SK-N-SH treated with all-trans-retinoic acid at 6 μM for 48 hours (cell line): ENCODE data around the gene KIF6.
A peak's percentile ranks its signal among the peaks of the same experiment; 100 is the strongest.

Experiments
- ATAC-seq: fragments of 200-7000 bp; cut with Tn5 transposase; 3 replicates; pipeline ENCODE4 v1.9.1; 2020; ENCODE audit warnings: mild to moderate bottlenecking, moderate library complexity
- ARNTL ChIP-seq: fragments of 450-650 bp; formaldehyde crosslinking; IDR thresholded peaks from 2 replicates; pipeline ENCODE4 v1.5.0; 2020; ENCODE audit warnings: low read depth, mild to moderate bottlenecking, moderate library complexity, borderline replicate concordance
- BACH2 ChIP-seq: fragments of 250-450 bp; sonication (Bioruptor Pico); IDR thresholded peaks from 2 replicates; pipeline ENCODE4 v1.9.0; 2021; ENCODE audit warnings: mild to moderate bottlenecking, borderline replicate concordance
- CREB5 ChIP-seq: fragments of 250-450 bp; sonication (Bioruptor Pico); IDR thresholded peaks from 2 replicates; pipeline ENCODE4 v1.5.1; 2020; ENCODE audit warnings: low read depth, mild to moderate bottlenecking, moderate library complexity
- CSDC2 ChIP-seq: fragments of 250-450 bp; sonication (Bioruptor Pico); IDR thresholded peaks from 2 replicates; pipeline ENCODE4 v1.5.0; 2020; ENCODE audit warnings: mild to moderate bottlenecking, moderate library complexity
- CSRNP3 ChIP-seq: fragments of 250-450 bp; sonication (Bioruptor Pico); IDR thresholded peaks from 2 replicates; pipeline ENCODE4 v1.5.1; 2021; ENCODE audit warnings: mild to moderate bottlenecking, moderate library complexity
- ESRRG ChIP-seq: fragments of 250-450 bp; sonication (Bioruptor Pico); IDR thresholded peaks from 2 replicates; pipeline ENCODE4 v1.6.1; 2021; ENCODE audit warnings: mild to moderate bottlenecking
- GLIS3 ChIP-seq: fragments of 250-450 bp; sonication (Bioruptor Pico); IDR thresholded peaks from 2 replicates; pipeline ENCODE4 v1.5.0; 2020; ENCODE audit warnings: mild to moderate bottlenecking, moderate library complexity
- ISL1 ChIP-seq: fragments of 250-450 bp; sonication (Bioruptor Pico); IDR thresholded peaks from 2 replicates; pipeline ENCODE4 v2.1.2; 2022; ENCODE audit warnings: mild to moderate bottlenecking, moderate library complexity
- OSR1 ChIP-seq: fragments of 250-450 bp; sonication (Bioruptor Pico); IDR thresholded peaks from 2 replicates; pipeline ENCODE4 v1.8.0; 2022; ENCODE audit warnings: moderate library complexity, mild to moderate bottlenecking, inconsistent platforms
- PATZ1 ChIP-seq: fragments of 250-450 bp; sonication (Bioruptor Pico); IDR thresholded peaks from 2 replicates; pipeline ENCODE4 v1.8.0; 2020; ENCODE audit warnings: mild to moderate bottlenecking, moderate library complexity, borderline replicate concordance
- POU6F1 ChIP-seq: fragments of 250-450 bp; sonication (Bioruptor Pico); IDR thresholded peaks from 2 replicates; pipeline ENCODE4 v1.8.0; 2021; ENCODE audit warnings: low read depth, mild to moderate bottlenecking, moderate library complexity, borderline replicate concordance
- PPARA ChIP-seq: fragments of 250-450 bp; sonication (Bioruptor Pico); IDR thresholded peaks from 2 replicates; pipeline ENCODE4 v1.5.0; 2020; ENCODE audit warnings: mild to moderate bottlenecking, borderline replicate concordance
- RARB ChIP-seq: fragments of 250-450 bp; sonication (Bioruptor Pico); IDR thresholded peaks from 2 replicates; pipeline ENCODE4 v1.8.0; 2021; ENCODE audit warnings: mild to moderate bottlenecking, moderate library complexity
- SNAI2 ChIP-seq: fragments of 250-450 bp; sonication (Bioruptor Pico); IDR thresholded peaks from 2 replicates; pipeline ENCODE4 v1.5.0; 2020; ENCODE audit warnings: mild to moderate bottlenecking, moderate library complexity
- TOX ChIP-seq: fragments of 250-450 bp; sonication (Bioruptor Pico); IDR thresholded peaks from 2 replicates; pipeline ENCODE4 v1.8.0; 2021; ENCODE audit warnings: mild to moderate bottlenecking, moderate library complexity, borderline replicate concordance
- TSHZ2 ChIP-seq: fragments of 250-450 bp; sonication (Bioruptor Pico); IDR thresholded peaks from 2 replicates; pipeline ENCODE4 v1.5.0; 2020; ENCODE audit warnings: mild to moderate bottlenecking, moderate library complexity
- ZC3H10 ChIP-seq: fragments of 250-450 bp; sonication (Bioruptor Pico); IDR thresholded peaks from 2 replicates; pipeline ENCODE4 v1.5.1; 2021; ENCODE audit warnings: mild to moderate bottlenecking, moderate library complexity
- ZFP3 ChIP-seq: fragments of 250-450 bp; sonication (Bioruptor Pico); IDR thresholded peaks from 2 replicates; pipeline ENCODE4 v1.5.0; 2020; ENCODE audit warnings: mild to moderate bottlenecking, moderate library complexity
- ZFP30 ChIP-seq: fragments of 450-650 bp; formaldehyde crosslinking; IDR thresholded peaks from 2 replicates; pipeline ENCODE4 v1.5.0; 2022; ENCODE audit warnings: mild to moderate bottlenecking, moderate library complexity
- ZNF565 ChIP-seq: fragments of 450-650 bp; formaldehyde crosslinking; conservative IDR thresholded peaks from 2 replicates; pipeline ENCODE4 v1.5.0; 2020; ENCODE audit warnings: low read depth, mild to moderate bottlenecking, moderate library complexity

Gene KIF6

GRCh38 chr6:39517756-39518155, 207.5 kb downstream of the KIF6 start:
- no peak for TF ChIP-seq PPARA (CRISPR knock-in tag)
- TF ChIP-seq ARNTL (CRISPR knock-in tag), result no peak
- peak; percentile 49 for TF ChIP-seq ISL1 (CRISPR knock-in tag)
- ATAC-seq, result no peak

GRCh38 chr6:39516471-39516870, 208.7 kb downstream of the KIF6 start:
- TF ChIP-seq ZNF565 (CRISPR knock-in tag) (no peak), BACH2 (CRISPR knock-in tag) (no peak), ZFP3 (CRISPR knock-in tag) (no peak), GLIS3 (no peak), POU6F1 (CRISPR knock-in tag) (no peak), TSHZ2 (CRISPR knock-in tag) (no peak), SNAI2 (CRISPR knock-in tag) (no peak), PATZ1 (CRISPR knock-in tag) (no peak), ESRRG (CRISPR knock-in tag) (no peak), PPARA (CRISPR knock-in tag) (no peak)
- ATAC-seq, result no peak

- no peak for ATAC-seq
- TF ChIP-seq RARB (CRISPR knock-in tag) (no peak), SNAI2 (CRISPR knock-in tag) (no peak), TOX (no peak), PATZ1 (CRISPR knock-in tag) (no peak), GLIS3 (no peak), CSRNP3 (CRISPR knock-in tag) (no peak), CREB5 (no peak), OSR1 (CRISPR knock-in tag) (no peak), ZC3H10 (no peak), ISL1 (CRISPR knock-in tag) (no peak), ZFP30 (no peak), ZNF565 (CRISPR knock-in tag) (no peak), CSDC2 (CRISPR knock-in tag) (no peak), ZFP3 (CRISPR knock-in tag) (no peak)
- TF ChIP-seq, all 23 proteins: peak for 0
Observed at GRCh38 chr6:39515471-39515870, 209.7 kb downstream of the KIF6 start.
